Body of pancreas (tissue), 4 donors: ENCODE measurements around the gene BTN3A1.

ENCODE experiments used
- POLR2A ChIP-seq, 3 donors: fragments of 450-650 bp; IDR thresholded peaks; one replicate each; pipeline ENCODE4 v1.6.1; 2016; ENCODE audit warnings: antibody characterized with exemption in 3 of 3, mild to moderate bottlenecking in 2 of 3
- TF ChIP-seq, protein P1 (sequence below), 7 experiments: fragments of 450-650 bp in 4 of 7; fragments of 200-600 bp in 3 of 7; sonication (generic) in 3 of 7; IDR thresholded peaks; one replicate each; pipeline ENCODE4 v1.5.1; 2016 to 2019; ENCODE audit warnings: antibody characterized with exemption in 7 of 7

DNA sequence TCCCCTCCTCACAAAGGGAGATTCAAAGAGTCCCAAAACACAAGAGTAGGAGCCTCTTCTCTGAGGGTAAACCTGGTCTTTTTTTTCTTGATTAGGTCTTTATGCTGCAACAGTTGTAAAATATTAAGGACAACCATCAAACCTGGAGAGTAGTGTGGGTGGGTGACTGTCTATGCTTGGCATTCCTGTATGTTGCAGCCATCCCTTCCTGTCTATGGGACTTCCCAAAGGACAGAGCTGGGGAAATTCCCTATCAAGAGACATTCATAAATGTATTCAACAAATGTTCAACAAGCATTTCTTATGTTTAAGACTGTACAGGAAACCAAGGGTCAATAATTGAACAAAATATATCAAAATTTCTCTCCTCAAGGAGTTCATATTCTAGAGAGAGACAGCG lies 13.6 kb upstream of the BTN3A1 start:
- TF ChIP-seq, protein P1, sequence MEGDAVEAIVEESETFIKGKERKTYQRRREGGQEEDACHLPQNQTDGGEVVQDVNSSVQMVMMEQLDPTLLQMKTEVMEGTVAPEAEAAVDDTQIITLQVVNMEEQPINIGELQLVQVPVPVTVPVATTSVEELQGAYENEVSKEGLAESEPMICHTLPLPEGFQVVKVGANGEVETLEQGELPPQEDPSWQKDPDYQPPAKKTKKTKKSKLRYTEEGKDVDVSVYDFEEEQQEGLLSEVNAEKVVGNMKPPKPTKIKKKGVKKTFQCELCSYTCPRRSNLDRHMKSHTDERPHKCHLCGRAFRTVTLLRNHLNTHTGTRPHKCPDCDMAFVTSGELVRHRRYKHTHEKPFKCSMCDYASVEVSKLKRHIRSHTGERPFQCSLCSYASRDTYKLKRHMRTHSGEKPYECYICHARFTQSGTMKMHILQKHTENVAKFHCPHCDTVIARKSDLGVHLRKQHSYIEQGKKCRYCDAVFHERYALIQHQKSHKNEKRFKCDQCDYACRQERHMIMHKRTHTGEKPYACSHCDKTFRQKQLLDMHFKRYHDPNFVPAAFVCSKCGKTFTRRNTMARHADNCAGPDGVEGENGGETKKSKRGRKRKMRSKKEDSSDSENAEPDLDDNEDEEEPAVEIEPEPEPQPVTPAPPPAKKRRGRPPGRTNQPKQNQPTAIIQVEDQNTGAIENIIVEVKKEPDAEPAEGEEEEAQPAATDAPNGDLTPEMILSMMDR (IDR thresholded peaks at IDR 0.05): no peak
- no peak for TF ChIP-seq POLR2A (IDR thresholded peaks at IDR 0.05)
